ENCODE data around the gene UCK1.

GRCh38 chr9:131565369-131565768, 34.3 kb upstream of the UCK1 start:
- TF ChIP-seq, protein P1, sequence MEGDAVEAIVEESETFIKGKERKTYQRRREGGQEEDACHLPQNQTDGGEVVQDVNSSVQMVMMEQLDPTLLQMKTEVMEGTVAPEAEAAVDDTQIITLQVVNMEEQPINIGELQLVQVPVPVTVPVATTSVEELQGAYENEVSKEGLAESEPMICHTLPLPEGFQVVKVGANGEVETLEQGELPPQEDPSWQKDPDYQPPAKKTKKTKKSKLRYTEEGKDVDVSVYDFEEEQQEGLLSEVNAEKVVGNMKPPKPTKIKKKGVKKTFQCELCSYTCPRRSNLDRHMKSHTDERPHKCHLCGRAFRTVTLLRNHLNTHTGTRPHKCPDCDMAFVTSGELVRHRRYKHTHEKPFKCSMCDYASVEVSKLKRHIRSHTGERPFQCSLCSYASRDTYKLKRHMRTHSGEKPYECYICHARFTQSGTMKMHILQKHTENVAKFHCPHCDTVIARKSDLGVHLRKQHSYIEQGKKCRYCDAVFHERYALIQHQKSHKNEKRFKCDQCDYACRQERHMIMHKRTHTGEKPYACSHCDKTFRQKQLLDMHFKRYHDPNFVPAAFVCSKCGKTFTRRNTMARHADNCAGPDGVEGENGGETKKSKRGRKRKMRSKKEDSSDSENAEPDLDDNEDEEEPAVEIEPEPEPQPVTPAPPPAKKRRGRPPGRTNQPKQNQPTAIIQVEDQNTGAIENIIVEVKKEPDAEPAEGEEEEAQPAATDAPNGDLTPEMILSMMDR (IDR thresholded peaks at IDR 0.05), result no peak
- TF ChIP-seq POLR2A (IDR thresholded peaks at IDR 0.05), result no peak

All from lower leg skin (tissue), 3 donors.